ENCODE measurements around the gene STARD13.

STARD13 gene

DNA sequence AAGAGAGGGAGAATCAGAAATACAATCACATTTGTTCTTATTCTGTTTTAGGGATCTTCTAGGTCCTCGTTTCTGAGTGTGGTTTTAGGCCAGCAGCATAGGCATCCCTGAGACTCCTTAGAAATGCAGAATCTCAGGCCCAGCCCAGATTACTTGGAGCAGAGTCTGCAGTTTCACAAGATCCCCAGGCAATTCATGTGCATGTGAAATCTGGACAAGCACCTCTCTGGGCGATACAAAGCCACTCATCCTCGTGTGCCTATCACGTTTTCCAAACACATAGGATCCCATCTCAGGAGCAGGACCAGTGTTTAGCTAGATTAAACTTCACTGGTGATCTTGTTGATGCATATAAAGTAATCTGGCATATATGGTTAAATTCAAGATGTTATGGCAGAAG lies 182.1 kb downstream of the STARD13 start:
- in situ Hi-C loops (cut with MboI; ENCODE audit: low sequenced_read_pairs), result no loop called here

GRCh38 chr13:33101835-33102234 lies 183.7 kb downstream of the STARD13 start:
- in situ Hi-C loops (cut with MboI; ENCODE audit: low sequenced_read_pairs), result no loop called here

GRCh38 chr13:33100886-33101285 lies 184.7 kb downstream of the STARD13 start:
- in situ Hi-C loops (cut with MboI; ENCODE audit: low sequenced_read_pairs), result no loop called here

GRCh38 chr13:33099860-33100259 lies 185.7 kb downstream of the STARD13 start:
- in situ Hi-C loops (cut with MboI; ENCODE audit: low sequenced_read_pairs), result no loop called here

DNA sequence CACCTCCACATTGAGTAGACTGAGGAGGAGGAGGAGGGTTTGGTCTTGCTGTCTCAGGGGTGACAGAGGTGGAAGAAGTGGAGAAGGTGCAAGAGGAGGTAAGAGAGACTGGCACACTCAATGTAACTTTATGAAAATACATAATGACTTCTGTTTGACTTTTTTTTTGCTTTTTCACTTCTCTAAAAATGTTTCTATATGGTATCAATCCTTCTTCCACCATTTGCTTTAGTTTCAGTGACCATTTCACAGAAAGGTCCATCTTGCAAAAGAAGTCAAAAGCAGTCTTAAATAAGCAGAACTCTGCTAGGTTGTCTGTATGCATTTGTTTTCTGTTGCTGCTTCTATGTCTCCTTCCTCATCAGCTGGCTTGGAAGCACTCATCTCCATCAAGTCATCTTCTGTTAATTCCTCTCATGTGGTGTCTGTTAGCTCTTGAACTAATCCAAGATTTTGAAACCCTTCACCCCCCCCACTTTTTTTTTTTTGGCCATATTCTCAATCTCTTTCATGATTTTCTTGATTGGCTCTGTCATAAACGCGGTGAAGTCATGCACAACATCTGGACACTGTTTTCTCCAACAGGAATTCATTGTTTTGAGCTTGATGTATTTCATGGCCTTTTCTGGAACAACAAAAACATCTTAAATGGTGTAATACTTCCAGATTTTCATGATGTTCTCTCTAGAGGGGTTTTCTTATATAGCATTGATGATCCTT lies 188.5 kb downstream of the STARD13 start:
- in situ Hi-C loops (cut with MboI; ENCODE audit: low sequenced_read_pairs), result no loop called here

DNA sequence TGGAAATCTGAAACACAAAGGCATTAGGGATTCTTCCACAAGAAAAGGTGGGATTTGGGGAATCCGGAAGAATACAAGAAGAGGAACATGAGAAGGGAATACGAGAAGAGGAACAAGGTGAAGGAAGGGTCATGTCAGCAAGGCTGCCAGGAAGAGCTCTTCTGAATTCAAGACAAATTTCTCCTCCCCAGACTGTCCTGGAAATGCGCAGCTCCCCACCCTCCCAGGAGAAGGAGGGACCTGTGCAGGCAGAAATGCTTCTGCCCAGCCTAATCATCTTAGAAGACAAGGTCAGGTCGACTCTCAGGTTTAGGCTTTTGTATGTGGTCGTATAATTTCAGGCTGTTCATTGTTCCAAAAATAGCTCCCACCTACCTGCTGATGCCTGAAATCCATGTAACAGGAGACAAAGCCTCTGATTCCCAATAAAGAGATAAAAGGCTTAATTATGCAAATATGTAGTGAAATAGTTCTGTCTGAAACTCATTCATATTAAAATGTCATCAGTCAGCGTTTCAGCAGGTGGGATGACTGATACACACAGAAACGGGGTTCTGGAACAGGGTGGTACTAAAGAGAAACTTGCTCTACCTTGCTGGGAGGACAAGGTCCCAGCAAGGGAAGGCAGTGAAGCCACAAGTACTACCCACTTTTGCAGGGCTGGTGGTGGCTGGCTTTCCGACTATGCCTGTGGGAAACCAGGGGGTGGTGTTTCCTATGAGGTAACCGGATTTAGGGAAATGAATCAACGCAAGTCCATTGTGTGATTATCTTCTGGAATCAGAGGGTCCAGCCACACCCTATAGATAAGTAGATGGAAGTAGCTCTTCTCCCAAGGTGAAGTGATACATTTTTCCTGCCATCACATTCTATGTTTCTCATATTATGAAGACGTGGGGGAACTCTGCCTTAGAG lies 193.2 kb downstream of the STARD13 start:
- in situ Hi-C loops (cut with MboI; ENCODE audit: low sequenced_read_pairs), result no loop called here

DNA sequence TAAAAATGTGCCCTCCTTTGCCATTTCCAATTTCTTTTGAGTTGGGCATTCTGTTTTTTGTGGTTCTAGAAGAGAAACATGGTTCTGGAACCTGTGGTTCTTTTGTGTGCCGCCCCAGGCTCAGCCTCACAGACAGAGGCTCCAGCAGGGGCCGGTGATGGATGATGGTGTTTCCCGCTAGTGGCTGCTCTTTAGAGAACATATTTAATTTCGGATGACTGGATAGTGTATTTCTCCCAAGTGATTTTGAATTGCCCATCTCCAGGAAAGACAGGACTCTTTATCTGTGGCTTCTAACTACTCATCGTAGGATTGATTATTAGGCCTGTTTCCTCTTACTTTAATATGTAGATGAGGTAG lies 194.2 kb downstream of the STARD13 start:
- in situ Hi-C loops (cut with MboI; ENCODE audit: low sequenced_read_pairs), result no loop called here

DNA sequence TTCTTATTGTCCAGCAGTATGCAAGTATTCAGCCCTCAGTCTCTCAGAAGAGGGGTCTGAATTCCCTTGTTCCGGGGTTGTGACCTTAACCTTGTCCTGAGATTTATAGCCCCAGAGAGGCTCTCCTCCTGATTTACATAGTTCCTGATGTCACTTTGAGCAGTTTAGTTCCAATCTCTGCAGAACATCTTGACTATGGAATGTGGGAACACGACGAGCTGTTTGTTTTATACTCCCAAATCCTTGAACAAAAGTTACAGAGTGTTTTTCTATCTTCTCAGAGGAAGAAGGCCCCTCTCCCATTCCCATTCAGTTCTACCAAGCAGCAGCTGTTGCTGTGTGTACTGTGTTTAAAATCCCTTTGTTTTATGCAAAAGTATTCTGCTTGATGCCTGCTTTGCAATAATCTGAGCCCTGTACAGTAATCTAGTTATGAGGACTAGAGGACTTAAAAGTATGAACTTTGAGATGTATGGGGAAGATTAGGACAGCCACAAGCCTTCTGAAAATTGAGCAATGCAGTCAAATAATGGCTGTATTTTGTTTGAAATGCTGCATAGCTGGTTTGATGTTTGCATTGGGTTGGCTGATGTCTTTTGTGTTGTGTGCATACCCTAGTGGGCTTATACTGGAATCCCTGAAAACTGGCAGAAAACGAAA lies 194.7 kb downstream of the STARD13 start:
- in situ Hi-C loops (cut with MboI; ENCODE audit: low sequenced_read_pairs), result no loop called here

DNA sequence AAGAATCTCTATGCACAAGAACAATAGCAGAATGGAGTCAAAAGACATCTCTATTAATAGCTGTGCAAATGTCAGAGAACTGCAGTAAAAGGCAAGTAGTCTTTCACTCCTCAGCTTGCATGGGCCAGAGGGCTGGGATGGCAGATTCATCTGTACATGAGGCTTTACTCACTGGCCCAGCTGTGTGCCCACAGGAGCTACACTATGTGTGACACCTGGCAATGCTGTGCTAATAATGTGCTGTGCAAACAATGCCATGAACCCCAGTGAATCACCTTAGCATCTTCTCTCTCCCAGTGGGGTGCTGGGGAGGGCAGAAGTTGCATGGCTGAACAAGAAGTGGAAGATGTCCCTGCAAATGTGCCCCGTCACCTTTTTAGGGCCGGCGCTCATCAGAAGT lies 196.2 kb downstream of the STARD13 start:
- in situ Hi-C loops (cut with MboI; ENCODE audit: low sequenced_read_pairs), result no loop called here

GRCh38 chr13:33087790-33088189 lies 197.8 kb downstream of the STARD13 start:
- in situ Hi-C loops (cut with MboI; ENCODE audit: low sequenced_read_pairs), result no loop called here

- in situ Hi-C loops (cut with MboI; ENCODE audit: low sequenced_read_pairs), result no loop called here
Measured at GRCh38 chr13:33087091-33087490, 198.5 kb downstream of the STARD13 start.

- in situ Hi-C loops (cut with MboI; ENCODE audit: low sequenced_read_pairs), result no loop called here
Measured at GRCh38 chr13:33083054-33083453, 202.5 kb downstream of the STARD13 start.

GRCh38 chr13:33081666-33082065 lies 203.9 kb downstream of the STARD13 start:
- in situ Hi-C loops (cut with MboI; ENCODE audit: low sequenced_read_pairs), result no loop called here

DNA sequence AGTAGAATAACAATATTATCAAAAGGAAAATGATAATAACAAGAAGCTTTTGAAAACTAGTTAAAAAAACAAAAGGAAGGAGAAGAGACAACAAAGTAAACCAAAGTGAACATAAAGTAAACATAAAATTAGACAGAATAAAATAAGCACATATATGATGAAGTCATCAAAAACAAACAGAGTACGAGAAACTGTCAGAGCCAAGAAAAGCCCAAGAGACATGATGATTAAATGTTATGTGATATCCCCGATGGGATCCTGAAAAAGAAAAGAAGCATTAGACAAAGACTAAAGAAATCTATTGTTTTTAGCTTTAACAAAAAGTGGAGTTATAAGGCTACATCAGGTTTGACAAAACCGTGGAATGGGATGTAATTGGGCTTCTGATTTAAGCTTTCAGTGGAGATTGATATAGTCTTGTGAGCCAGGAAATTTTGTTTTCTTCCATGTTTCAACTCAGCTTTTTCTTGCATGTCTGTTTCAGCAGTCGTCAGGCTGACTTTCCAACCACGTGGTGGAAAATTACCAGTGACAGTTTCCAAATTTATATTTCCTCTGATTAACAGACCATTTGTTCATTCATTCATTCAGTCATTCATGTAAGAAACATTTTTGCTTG lies 204.5 kb downstream of the STARD13 start:
- in situ Hi-C loops (cut with MboI; ENCODE audit: low sequenced_read_pairs), result no loop called here

GRCh38 chr13:33079960-33080359 lies 205.6 kb downstream of the STARD13 start:
- in situ Hi-C loops (cut with MboI; ENCODE audit: low sequenced_read_pairs), result no loop called here

DNA sequence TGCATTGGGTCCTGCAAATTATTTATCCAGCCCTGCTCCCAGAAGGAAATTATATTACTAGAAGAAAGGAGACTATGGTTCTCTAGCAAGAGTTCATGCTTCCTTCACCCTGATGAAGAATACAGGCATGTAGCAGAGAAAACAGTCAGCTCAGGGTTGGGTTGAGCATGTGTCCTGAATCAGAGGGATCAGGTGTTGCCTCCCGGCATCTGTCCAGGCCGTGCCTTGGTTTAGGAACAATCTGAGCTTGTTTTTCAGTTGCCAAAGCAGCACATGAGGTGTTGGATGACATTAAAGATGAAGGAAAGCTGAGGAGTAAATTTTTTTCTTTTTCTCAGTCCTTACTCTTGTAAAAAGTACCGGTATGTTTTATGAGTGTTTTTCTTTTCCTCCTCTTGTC lies 207.3 kb downstream of the STARD13 start:
- in situ Hi-C loops (cut with MboI; ENCODE audit: low sequenced_read_pairs), result no loop called here

DNA sequence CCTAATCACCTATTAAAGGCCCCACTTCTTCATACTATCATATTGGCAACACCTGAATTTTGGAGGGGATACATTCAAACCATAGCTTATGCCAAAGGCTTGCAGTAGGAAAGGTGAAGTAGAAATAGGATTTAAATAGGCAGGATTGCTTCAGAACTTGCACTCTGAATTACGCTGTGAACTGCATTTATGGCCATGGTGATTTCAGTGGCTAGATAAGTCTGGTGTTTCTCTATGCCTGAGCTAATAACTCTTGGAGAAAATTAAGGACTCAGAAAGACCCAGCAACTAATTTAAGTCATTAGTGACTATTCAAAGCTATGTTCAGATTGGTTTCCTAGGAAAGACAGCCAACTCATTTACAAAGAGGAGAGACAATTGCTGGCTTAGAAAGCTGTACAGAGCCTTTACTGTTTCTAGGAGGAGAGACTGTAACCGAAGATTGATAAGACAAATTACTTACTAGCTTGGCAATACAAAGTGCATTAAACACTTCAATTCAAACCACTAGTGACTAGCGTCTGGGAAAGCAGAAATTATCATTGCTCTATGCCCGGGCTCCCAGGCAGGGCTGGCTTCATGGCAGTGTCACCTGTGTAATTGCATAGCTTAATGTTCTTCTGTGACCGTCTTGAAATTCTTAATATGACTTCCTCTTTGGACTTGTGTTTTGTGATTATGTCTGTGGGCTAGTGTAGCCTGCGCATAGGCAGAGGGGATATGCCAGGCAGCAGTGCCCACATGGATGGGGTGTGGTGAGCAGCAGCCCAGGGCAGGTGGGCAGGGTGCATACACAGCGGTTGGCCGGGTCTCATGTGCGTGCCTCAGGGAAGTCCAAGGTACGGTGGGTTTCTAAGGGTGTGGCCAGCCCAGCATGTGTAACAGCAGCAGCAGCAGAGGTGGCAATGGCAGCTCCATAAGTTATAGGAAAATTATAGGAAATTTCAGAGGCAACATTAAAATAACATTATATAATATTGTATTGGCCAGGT lies 209.3 kb downstream of the STARD13 start:
- in situ Hi-C loops (cut with MboI; ENCODE audit: low sequenced_read_pairs), result no loop called here

DNA sequence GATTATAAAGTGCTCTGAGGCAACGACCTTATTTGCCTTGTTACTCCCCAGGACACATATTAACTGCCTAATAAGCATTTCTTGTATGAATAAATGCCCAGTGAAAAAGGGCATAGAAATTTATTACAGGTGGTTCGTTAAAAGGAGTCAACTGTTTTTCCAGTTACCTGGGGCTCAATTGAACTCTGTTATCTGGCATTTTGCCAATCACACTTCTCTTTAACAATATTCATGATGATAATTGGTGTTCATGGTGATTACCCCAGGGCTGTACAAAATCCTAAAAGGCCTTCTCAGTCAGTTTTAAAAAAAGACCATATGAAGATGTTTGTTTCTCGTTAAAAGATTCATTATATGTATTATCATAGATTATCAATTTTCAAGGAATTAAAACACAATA lies 212.2 kb downstream of the STARD13 start:
- in situ Hi-C loops (cut with MboI; ENCODE audit: low sequenced_read_pairs), result no loop called here

GRCh38 chr13:33072759-33073158 lies 212.8 kb downstream of the STARD13 start:
- in situ Hi-C loops (cut with MboI; ENCODE audit: low sequenced_read_pairs), result no loop called here

DNA sequence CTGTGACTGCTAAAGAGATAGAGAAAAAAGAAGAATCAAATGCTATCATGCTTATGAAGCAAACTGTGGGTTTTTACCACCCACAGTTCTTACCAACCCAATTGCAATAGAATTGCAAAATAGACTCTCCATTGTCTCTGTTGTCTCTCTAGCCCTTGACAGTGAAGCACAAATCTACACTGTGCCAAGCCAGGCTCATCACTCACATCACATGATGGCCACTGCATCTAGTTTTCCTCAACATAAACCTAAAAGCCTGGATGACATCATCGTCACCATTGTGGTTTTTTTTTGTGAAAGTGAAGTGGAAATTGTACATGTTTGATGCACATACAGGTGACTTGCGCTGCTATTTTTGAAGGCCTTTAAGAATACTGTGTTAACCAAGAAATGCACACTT lies 213.3 kb downstream of the STARD13 start:
- in situ Hi-C loops (cut with MboI; ENCODE audit: low sequenced_read_pairs), result no loop called here
